Amniotic epithelial cell (primary cell): ENCODE data around the gene COL4A2.

Experiments used
- DNase-seq: peaks from one replicate; pipeline ENCODE4 v3.0.0-alpha.2; 2010; ENCODE audit warnings: low read depth

The COL4A2 gene

GRCh38 chr13:110272227-110272626 is 34.9 kb upstream of the COL4A2 start:
- no peak for DNase-seq

GRCh38 chr13:110272651-110273050 is 34.4 kb upstream of the COL4A2 start:
- no peak for DNase-seq

GRCh38 chr13:110273254-110273653 is 33.8 kb upstream of the COL4A2 start:
- no peak for DNase-seq

- no peak for DNase-seq
These were observed 32.4 kb upstream of the COL4A2 start for GRCh38 chr13:110274687-110275086.

GRCh38 chr13:110275931-110276552 is 31.0 kb upstream of the COL4A2 start:
- DNase-seq: no peak

GRCh38 chr13:110276553-110276950 is 30.5 kb upstream of the COL4A2 start:
- no peak for DNase-seq

GRCh38 chr13:110277357-110277975 is 29.6 kb upstream of the COL4A2 start:
- DNase-seq: no peak

- DNase-seq: no peak
These were observed 28.2 kb upstream of the COL4A2 start for GRCh38 chr13:110278859-110279258.

- no peak for DNase-seq
These were observed 27.4 kb upstream of the COL4A2 start for GRCh38 chr13:110279684-110280083.

GRCh38 chr13:110280231-110280813 is 26.8 kb upstream of the COL4A2 start:
- DNase-seq: no peak

GRCh38 chr13:110280985-110281688 is 25.9 kb upstream of the COL4A2 start:
- no peak for DNase-seq

- DNase-seq: no peak
These were observed 25.3 kb upstream of the COL4A2 start for GRCh38 chr13:110281736-110282135.

- DNase-seq: no peak
These were observed 24.7 kb upstream of the COL4A2 start for GRCh38 chr13:110282316-110282841.

- DNase-seq: no peak
These were observed 23.2 kb upstream of the COL4A2 start for GRCh38 chr13:110283736-110284517.

- peak; percentile 86 for DNase-seq
These were observed 22.2 kb upstream of the COL4A2 start for GRCh38 chr13:110284779-110285484.

- no peak for DNase-seq
These were observed 20.9 kb upstream of the COL4A2 start for GRCh38 chr13:110285991-110286832.

GRCh38 chr13:110286833-110287819 is 20.0 kb upstream of the COL4A2 start:
- DNase-seq: no peak

- DNase-seq: no peak
These were observed 17.9 kb upstream of the COL4A2 start for GRCh38 chr13:110289174-110289573.

- DNase-seq: no peak
These were observed 17.4 kb upstream of the COL4A2 start for GRCh38 chr13:110289661-110290060.
